ENCODE results near the gene WDR64. TPM values are rescaled to one million over a fixed set of nuclear protein-coding genes. Genes with fewer than 3 reads are reported as not detected.

Gene WDR64
- total RNA-seq, 2 donors from 2014 or later = not detected

GRCh38 chr1:241837901-241838300 is 185.8 kb downstream of the WDR64 start:
- H3K27me3 ChIP-seq (ENCODE audit: control insufficient read depth, insufficient read depth, low read length, poor library complexity, severe bottlenecking) = peaks cover 3% of the 10 kb centered on the region
- no peak for TF ChIP-seq CTCF (conservative IDR thresholded peaks at IDR 0.05)
- 80 to 95% methylated on average over 2 to 4 of the region's 4 CpGs for WGBS, 2 experiments (ENCODE audit: insufficient coverage in 1 of 2, insufficient read length in 1 of 2)

GRCh38 chr1:241838897-241839296 is 186.8 kb downstream of the WDR64 start:
- H3K4me1 ChIP-seq (ENCODE audit: control insufficient read depth, insufficient read depth, low read length) = no peaks in the 10 kb centered on the region
- no peaks in the 10 kb centered on the region for H3K36me3 Mint-ChIP-seq (ENCODE audit: low read depth)
- H3K9ac ChIP-seq (ENCODE audit: extremely low read depth, low read length, poor library complexity, severe bottlenecking) = no peak overlapping the region
- 93 to 100% methylated on average over 2 to 5 of the region's 5 CpGs for WGBS, 2 experiments (ENCODE audit: insufficient coverage in 1 of 2, insufficient read length in 1 of 2)
- no peak for TF ChIP-seq CTCF (conservative IDR thresholded peaks at IDR 0.05)
- no peaks in the 10 kb centered on the region for H3K9me3 ChIP-seq (ENCODE audit: control insufficient read depth, low read length)
- no peak overlapping the region for H3K4me3 ChIP-seq (ENCODE audit: low read length)
- no peak overlapping the region for H3K27ac ChIP-seq (ENCODE audit: low read depth, low read length)
- no peak for DNase-seq
- no peak overlapping the region for H3K4me3 Mint-ChIP-seq
- H3K36me3 ChIP-seq (ENCODE audit: control insufficient read depth, insufficient read depth, low read length) = no peaks in the 10 kb centered on the region
- H3K4me1 Mint-ChIP-seq = no peaks in the 10 kb centered on the region
- no peak overlapping the region for H3K27ac Mint-ChIP-seq
- no peaks in the 10 kb centered on the region for H3K27me3 ChIP-seq (ENCODE audit: control insufficient read depth, insufficient read depth, low read length, poor library complexity, severe bottlenecking)
- H3K9me3 Mint-ChIP-seq = no peaks in the 10 kb centered on the region
- H3K27me3 Mint-ChIP-seq (ENCODE audit: insufficient read depth) = no peaks in the 10 kb centered on the region

More at GRCh38 chr1:241837901-241838300, 185.8 kb downstream of the WDR64 start:
- no peak overlapping the region for H3K9ac ChIP-seq (ENCODE audit: extremely low read depth, low read length, poor library complexity, severe bottlenecking)
- Mint-ChIP-seq H3K4me3 (no peak overlapping the region), H3K9me3 (no peaks in the 10 kb centered on the region), H3K27ac (no peak overlapping the region), H3K36me3 (ENCODE audit: low read depth) (no peaks in the 10 kb centered on the region), H3K27me3 (ENCODE audit: insufficient read depth) (no peaks in the 10 kb centered on the region), H3K4me1 (no peaks in the 10 kb centered on the region)
- no peak for DNase-seq
- H3K27ac ChIP-seq (ENCODE audit: low read depth, low read length) = no peak overlapping the region
- no peak overlapping the region for H3K4me3 ChIP-seq (ENCODE audit: low read length)
- no peaks in the 10 kb centered on the region for H3K9me3 ChIP-seq (ENCODE audit: control insufficient read depth, low read length)
- no peaks in the 10 kb centered on the region for H3K4me1 ChIP-seq (ENCODE audit: control insufficient read depth, insufficient read depth, low read length)
- no peaks in the 10 kb centered on the region for H3K36me3 ChIP-seq (ENCODE audit: control insufficient read depth, insufficient read depth, low read length)

DNA sequence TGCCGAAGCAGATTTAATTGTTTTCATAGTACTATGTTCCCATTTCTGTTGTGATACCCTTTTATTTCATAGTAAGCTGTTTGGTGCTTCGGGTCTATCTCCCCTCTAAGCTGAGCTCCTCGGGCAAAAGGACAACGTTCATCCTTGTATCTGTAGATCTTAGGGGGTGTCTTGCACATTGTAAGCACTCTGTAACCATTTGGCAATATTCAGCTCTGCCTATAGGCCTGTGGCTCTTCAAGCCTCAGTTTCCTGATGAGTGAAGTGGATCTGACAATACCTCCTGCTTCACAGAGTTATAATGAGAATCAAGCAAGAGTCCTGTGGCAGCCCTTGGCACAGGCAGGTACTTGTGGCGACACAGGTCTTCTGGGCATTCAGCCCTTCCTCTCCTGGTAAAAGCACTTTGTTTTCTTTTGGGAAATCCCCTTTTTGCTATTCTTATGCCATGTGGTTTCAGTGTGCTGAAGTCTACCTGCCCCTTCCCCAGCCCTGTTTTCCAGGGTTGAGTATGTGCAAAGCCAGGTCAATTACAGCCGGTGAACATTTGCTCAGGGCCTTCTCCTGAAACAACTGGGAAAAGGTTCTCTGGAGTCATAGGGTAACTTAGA is 187.4 kb downstream of the WDR64 start:
- no peaks in the 10 kb centered on the region for H3K36me3 Mint-ChIP-seq (ENCODE audit: low read depth)
- H3K4me1 Mint-ChIP-seq = no peaks in the 10 kb centered on the region
- no peaks in the 10 kb centered on the region for H3K27me3 ChIP-seq (ENCODE audit: control insufficient read depth, insufficient read depth, low read length, poor library complexity, severe bottlenecking)
- no peak for DNase-seq
- H3K4me1 ChIP-seq (ENCODE audit: control insufficient read depth, insufficient read depth, low read length) = no peaks in the 10 kb centered on the region
- H3K36me3 ChIP-seq (ENCODE audit: control insufficient read depth, insufficient read depth, low read length) = no peaks in the 10 kb centered on the region
- H3K9me3 Mint-ChIP-seq = no peaks in the 10 kb centered on the region
- H3K27ac ChIP-seq (ENCODE audit: low read depth, low read length) = no peak overlapping the region
- no peak overlapping the region for H3K4me3 Mint-ChIP-seq
- H3K27ac Mint-ChIP-seq = no peak overlapping the region
- H3K4me3 ChIP-seq (ENCODE audit: low read length) = no peak overlapping the region
- H3K27me3 Mint-ChIP-seq (ENCODE audit: insufficient read depth) = no peaks in the 10 kb centered on the region
- 93 to 94% methylated on average over 3 to 6 of the region's 6 CpGs for WGBS, 2 experiments (ENCODE audit: insufficient coverage in 1 of 2, insufficient read length in 1 of 2)
- no peaks in the 10 kb centered on the region for H3K9me3 ChIP-seq (ENCODE audit: control insufficient read depth, low read length)
- H3K9ac ChIP-seq (ENCODE audit: extremely low read depth, low read length, poor library complexity, severe bottlenecking) = no peak overlapping the region
- no peak for TF ChIP-seq CTCF (conservative IDR thresholded peaks at IDR 0.05)
